Measurements from ENCODE around the gene ZNF808.

DNA sequence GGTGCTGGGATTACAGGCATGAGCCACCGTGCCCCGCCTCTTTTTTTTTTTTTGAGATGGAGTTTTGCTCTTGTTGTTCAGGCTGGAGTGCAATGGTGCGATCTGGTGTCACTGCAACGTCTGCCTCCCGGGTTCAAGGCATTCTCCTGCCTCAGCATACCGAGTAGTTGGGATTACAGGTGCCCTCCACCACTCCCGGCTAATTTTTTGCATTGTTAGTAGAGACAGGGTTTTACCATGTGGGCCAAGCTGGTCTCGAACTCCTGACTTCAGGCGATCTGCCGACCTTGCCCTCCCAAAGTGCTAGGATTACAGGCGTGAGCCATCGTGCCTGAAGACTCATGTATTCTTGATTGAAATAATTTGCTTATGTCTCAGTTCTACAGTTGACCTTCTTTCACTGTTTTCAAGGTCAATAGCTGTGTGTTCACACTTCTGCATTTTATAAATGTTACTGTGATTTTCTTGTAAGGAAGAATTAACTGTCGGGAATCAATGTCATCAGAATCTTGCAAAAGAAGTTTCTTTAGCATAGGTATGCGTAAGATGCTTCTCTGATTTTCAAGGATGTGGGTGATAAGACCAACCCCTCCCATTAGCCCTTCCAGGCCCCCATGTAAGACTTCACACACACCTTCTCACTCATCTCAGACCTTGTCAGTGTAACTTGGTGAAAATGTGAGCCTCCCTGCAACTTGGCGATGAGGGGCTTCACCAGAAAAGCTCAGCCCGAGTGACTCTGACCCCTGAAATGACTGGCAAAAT lies 29.9 kb downstream of the ZNF808 start:
- TF ChIP-seq, protein P1, sequence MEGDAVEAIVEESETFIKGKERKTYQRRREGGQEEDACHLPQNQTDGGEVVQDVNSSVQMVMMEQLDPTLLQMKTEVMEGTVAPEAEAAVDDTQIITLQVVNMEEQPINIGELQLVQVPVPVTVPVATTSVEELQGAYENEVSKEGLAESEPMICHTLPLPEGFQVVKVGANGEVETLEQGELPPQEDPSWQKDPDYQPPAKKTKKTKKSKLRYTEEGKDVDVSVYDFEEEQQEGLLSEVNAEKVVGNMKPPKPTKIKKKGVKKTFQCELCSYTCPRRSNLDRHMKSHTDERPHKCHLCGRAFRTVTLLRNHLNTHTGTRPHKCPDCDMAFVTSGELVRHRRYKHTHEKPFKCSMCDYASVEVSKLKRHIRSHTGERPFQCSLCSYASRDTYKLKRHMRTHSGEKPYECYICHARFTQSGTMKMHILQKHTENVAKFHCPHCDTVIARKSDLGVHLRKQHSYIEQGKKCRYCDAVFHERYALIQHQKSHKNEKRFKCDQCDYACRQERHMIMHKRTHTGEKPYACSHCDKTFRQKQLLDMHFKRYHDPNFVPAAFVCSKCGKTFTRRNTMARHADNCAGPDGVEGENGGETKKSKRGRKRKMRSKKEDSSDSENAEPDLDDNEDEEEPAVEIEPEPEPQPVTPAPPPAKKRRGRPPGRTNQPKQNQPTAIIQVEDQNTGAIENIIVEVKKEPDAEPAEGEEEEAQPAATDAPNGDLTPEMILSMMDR (IDR thresholded peaks at IDR 0.05): no peak
- TF ChIP-seq POLR2A (IDR thresholded peaks at IDR 0.05): no peak
